ENCODE data around the gene EIF4EBP2. TPM values are rescaled to one million over a fixed set of nuclear protein-coding genes. Genes with fewer than 3 reads are reported as not detected.

Gene EIF4EBP2
- total and polyA plus RNA-seq, 8 donors, result 63.8 to 81.4 (median 77.5) TPM

GRCh38 chr10:70363292-70363691, 40.7 kb upstream of the EIF4EBP2 start:
- Histone ChIP-seq H3K27ac (peak overlapping the region; percentile 76 to 90), H3K36me3 (no peaks in the 10 kb centered on the region), H3K4me1 (peaks cover 14 to 25% of the 10 kb centered on the region in 2 donors), H3K4me3 (no peak overlapping the region), H3K9me3 (no peaks in the 10 kb centered on the region), H3K27me3 (no peaks in the 10 kb centered on the region)
- intact Hi-C loops (cut with DNase I), result no loop called here
- DNase-seq (no peak), ATAC-seq (no peak)
- TF ChIP-seq CTCF (IDR thresholded peaks at IDR 0.05), result no peak

GRCh38 chr10:70363971-70364771, 39.8 kb upstream of the EIF4EBP2 start:
- ATAC-seq, result peak; percentile 98

GRCh38 chr10:70364772-70365091, 39.2 kb upstream of the EIF4EBP2 start:
- TF ChIP-seq CTCF (IDR thresholded peaks at IDR 0.05), result no peak
- H3K27me3 ChIP-seq, result no peaks in the 10 kb centered on the region
- H3K27ac ChIP-seq, result peak overlapping the region in 1 of 2 donors; percentile 76
- peaks cover 14 to 25% of the 10 kb centered on the region in 2 donors for H3K4me1 ChIP-seq
- intact Hi-C loops (cut with DNase I), result no loop called here
- ATAC-seq, result no peak
- H3K36me3 ChIP-seq, result no peaks in the 10 kb centered on the region
- DNase-seq, result no peak
- no peak overlapping the region for H3K4me3 ChIP-seq
- H3K9me3 ChIP-seq, result no peaks in the 10 kb centered on the region

More at GRCh38 chr10:70363971-70364771, 39.8 kb upstream of the EIF4EBP2 start:
- Histone ChIP-seq H3K27ac (peak overlapping the region; percentile 76 to 90), H3K4me1 (peaks cover 14 to 25% of the 10 kb centered on the region in 2 donors), H3K27me3 (no peaks in the 10 kb centered on the region), H3K9me3 (no peaks in the 10 kb centered on the region), H3K36me3 (no peaks in the 10 kb centered on the region), H3K4me3 (no peak overlapping the region)
- DNase-seq, result peak; percentile 90 to 97 (median 95)
- peak; percentile 87 to 93 for TF ChIP-seq CTCF (IDR thresholded peaks at IDR 0.05)
- intact Hi-C loops (cut with DNase I), result no loop called here

GRCh38 chr10:70367195-70367796, 36.6 kb upstream of the EIF4EBP2 start:
- Histone ChIP-seq H3K27ac (no peak overlapping the region), H3K4me3 (no peak overlapping the region), H3K27me3 (no peaks in the 10 kb centered on the region), H3K4me1 (peaks cover 14 to 25% of the 10 kb centered on the region in 2 donors), H3K9me3 (no peaks in the 10 kb centered on the region), H3K36me3 (no peaks in the 10 kb centered on the region)
- no peak for TF ChIP-seq CTCF (IDR thresholded peaks at IDR 0.05)
- ATAC-seq, result no peak
- intact Hi-C loops (cut with DNase I), result no loop called here
- no peak for DNase-seq

GRCh38 chr10:70368774-70369482, 35.0 kb upstream of the EIF4EBP2 start:
- Histone ChIP-seq H3K9me3 (no peaks in the 10 kb centered on the region), H3K27me3 (no peaks in the 10 kb centered on the region), H3K27ac (no peak overlapping the region), H3K36me3 (no peaks in the 10 kb centered on the region), H3K4me3 (no peak overlapping the region), H3K4me1 (peaks cover 6 to 10% of the 10 kb centered on the region in 2 donors)
- intact Hi-C loops (cut with DNase I), result no loop called here
- no peak for TF ChIP-seq CTCF (IDR thresholded peaks at IDR 0.05)
- ATAC-seq (no peak), DNase-seq (no peak)

Data from left lung (tissue), 10 donors.